RPMI8226 (cell line): ENCODE results near the gene OTOF.

Experiments used
- DNase-seq: peaks from one replicate; pipeline ENCODE4 v3.0.0-alpha.2; 2015

The OTOF gene

GRCh38 chr2:26477911-26478253, at the start of gene OTOF:
Gene OTOF, minus strand, starts transcription at chr2:26478124.
- DNase-seq: no peak

GRCh38 chr2:26526589-26526988, 48.7 kb upstream of the OTOF start:
- DNase-seq: no peak

- DNase-seq: no peak
These were observed 48.2 kb upstream of the OTOF start for GRCh38 chr2:26526105-26526504.

- no peak for DNase-seq
These were observed 45.8 kb upstream of the OTOF start for GRCh38 chr2:26523750-26524149.

GRCh38 chr2:26522751-26523171, 44.8 kb upstream of the OTOF start:
- no peak for DNase-seq

GRCh38 chr2:26522325-26522724, 44.4 kb upstream of the OTOF start:
- no peak for DNase-seq

GRCh38 chr2:26521913-26522180, 43.9 kb upstream of the OTOF start:
- no peak for DNase-seq

- DNase-seq: peak; percentile 70
These were observed 43.4 kb upstream of the OTOF start for GRCh38 chr2:26521054-26521912.

- DNase-seq: no peak
These were observed 42.2 kb upstream of the OTOF start for GRCh38 chr2:26520148-26520449.

- no peak for DNase-seq
These were observed 41.6 kb upstream of the OTOF start for GRCh38 chr2:26519396-26520147.

- no peak for DNase-seq
These were observed 38.9 kb upstream of the OTOF start for GRCh38 chr2:26516781-26517180.

GRCh38 chr2:26516246-26516645, 38.3 kb upstream of the OTOF start:
- no peak for DNase-seq

GRCh38 chr2:26515771-26516170, 37.8 kb upstream of the OTOF start:
- no peak for DNase-seq

GRCh38 chr2:26514045-26514444, 36.1 kb upstream of the OTOF start:
- DNase-seq: no peak

- DNase-seq: no peak
These were observed 35.3 kb upstream of the OTOF start for GRCh38 chr2:26513261-26513660.

GRCh38 chr2:26511466-26511865, 33.5 kb upstream of the OTOF start:
- no peak for DNase-seq

GRCh38 chr2:26510344-26510973, 32.5 kb upstream of the OTOF start:
- no peak for DNase-seq

- DNase-seq: no peak
These were observed 31.2 kb upstream of the OTOF start for GRCh38 chr2:26509141-26509540.

GRCh38 chr2:26507932-26508331, 30.0 kb upstream of the OTOF start:
- DNase-seq: no peak

- DNase-seq: no peak
These were observed 29.2 kb upstream of the OTOF start for GRCh38 chr2:26507088-26507487.

- no peak for DNase-seq
These were observed 28.4 kb upstream of the OTOF start for GRCh38 chr2:26506279-26506678.

GRCh38 chr2:26504002-26504401, 26.1 kb upstream of the OTOF start:
- no peak for DNase-seq

- DNase-seq: peak; percentile 82
These were observed 25.4 kb upstream of the OTOF start for GRCh38 chr2:26503231-26503880.

GRCh38 chr2:26500406-26500805, 22.5 kb upstream of the OTOF start:
- DNase-seq: no peak
